GM21619 (cell line): ENCODE data around the gene AGT.
"Not testable (repeated sequence)": the region's sequence is repeated elsewhere in the genome, so short reads cannot be mapped to it uniquely, and the experiment has no call there.

ENCODE experiments used
- ATAC-seq: cut with Tn5 transposase; IDR thresholded peaks from one replicate; pipeline ENCODE4 v1.9.1; 2021; ENCODE audit not compliant: unreplicated experiment

AGT gene

DNA sequence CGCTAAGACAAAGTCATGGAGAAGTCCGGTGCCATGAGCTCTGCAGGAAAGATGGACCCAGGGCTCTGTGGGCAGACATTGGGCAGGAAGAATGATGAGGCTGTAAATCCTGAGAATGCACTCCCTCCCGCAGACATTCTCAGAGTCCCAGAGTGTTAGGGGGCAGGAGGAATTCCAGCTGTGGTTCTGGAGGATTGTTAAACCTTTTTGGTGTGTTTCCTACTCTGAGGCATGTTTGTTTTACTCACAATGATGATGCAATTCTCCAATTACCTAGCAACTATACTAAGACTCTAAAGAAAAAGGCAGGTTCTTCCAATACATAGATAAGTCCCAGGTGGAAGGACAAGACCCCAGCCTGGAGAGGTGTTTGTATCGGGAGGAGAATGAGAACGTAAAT is 30.5 kb upstream of the AGT start:
- ATAC-seq, result no peak

- no peak for ATAC-seq
Observed at GRCh38 chr1:230743899-230744298, 30.0 kb upstream of the AGT start.

- no peak for ATAC-seq
Observed at GRCh38 chr1:230739564-230740290, 25.8 kb upstream of the AGT start.

DNA sequence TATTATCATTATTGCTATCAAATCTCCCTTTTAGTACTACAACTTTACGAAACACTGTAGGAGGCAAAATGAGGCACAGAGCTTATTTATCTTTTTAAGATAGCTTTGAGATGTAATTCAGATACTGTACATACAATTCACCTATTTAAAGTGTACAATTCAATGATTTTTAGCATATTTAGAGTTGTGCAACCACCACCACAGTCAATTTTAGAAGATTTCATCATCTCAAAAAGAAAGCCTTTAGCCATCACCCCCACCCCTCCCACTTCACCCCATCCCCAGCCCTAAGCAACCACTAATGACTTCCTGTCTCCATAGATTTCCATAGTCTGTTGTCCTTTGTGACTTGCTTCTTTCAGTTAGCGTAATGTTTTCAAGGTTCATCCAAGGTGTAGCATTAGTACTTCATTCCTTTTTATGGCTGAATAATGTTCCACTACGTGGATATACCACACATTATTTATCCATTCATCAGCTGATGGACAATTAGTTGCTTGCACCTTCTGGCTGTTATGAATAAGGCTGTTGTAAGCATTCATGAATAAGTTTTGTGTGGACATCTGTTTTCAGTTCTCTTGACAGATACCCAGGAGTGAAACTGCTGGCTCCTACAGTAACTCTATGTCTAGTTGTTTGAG is 23.8 kb upstream of the AGT start:
- no peak for ATAC-seq

DNA sequence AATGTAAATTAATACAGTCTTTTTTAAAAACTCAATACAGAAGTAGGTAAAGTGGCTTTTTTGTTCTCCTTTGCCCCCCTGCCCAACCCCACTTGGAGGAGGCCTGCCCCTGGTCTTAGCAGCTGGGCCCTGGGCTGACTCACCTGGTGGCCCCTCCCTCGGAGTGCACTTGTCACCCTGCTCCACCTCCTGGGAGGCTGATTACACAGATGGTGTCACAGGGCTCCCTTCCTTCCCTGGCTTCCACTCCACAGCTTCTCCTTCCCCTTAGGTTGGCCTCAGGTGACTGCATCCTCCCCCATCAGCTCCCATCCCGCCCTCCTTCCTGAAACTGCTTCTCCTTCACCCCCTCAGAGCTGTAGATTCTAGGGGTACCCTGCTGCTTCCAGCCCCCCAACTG is 21.5 kb upstream of the AGT start:
- no peak for ATAC-seq

DNA sequence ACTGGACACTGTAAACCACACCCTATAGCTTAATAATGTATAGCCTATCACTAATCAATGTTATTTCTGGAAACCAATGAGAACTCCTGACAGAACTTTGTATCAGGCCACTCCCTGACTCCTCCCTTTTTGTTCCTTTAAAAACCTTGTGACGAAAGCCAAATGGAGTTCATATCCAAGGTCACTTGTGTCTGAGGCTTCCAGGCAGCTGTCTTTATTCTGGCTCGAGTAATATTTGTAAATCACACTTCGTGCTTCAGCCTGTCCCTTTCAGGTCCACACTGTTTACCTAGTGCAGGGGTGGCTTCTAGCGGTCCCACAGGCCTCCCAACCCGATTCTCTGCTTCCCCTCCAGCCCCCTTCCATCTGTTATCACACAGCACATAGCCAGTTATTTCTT is 17.1 kb upstream of the AGT start:
- ATAC-seq, result no peak

- no peak for ATAC-seq
Observed at GRCh38 chr1:230728710-230729392, 14.9 kb upstream of the AGT start.

DNA sequence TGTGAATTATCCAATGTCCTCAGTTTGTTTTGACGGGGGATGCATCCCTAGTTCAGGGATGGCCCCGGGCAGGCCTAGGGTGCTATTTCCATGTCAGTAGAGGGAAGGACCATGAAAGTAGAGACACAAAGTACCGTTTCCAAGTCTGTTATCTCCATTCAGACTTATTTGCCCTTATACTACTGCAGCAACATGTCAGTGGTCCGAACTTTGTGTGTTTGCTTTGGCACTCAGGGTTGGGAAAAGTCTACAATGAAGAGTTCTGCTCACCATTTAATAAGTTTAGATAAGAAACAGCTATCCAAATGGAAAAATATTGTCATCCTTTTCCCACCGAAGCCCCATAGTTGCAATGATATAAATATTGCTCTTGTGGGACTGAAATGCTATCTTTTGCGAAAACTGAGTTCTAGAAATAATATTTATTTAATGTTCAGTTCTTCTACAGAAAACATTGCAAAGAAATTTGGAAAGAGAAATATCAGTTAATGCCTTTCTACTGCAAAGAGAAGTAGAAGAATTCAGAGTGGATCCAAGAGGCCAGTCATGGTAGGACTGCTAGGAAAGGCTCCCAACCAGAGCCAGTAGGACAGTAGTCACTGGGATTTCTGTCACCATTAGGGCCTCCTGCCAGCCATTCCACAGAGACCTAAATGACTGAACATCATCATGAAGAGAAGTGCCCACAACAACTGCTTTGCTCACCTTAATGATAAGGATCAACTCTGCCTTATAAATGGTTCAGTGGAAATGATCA is 11.5 kb upstream of the AGT start:
- ATAC-seq, result no peak

- not testable (repeated sequence) for ATAC-seq
Observed at GRCh38 chr1:230721849-230722522, 8.1 kb upstream of the AGT start.

DNA sequence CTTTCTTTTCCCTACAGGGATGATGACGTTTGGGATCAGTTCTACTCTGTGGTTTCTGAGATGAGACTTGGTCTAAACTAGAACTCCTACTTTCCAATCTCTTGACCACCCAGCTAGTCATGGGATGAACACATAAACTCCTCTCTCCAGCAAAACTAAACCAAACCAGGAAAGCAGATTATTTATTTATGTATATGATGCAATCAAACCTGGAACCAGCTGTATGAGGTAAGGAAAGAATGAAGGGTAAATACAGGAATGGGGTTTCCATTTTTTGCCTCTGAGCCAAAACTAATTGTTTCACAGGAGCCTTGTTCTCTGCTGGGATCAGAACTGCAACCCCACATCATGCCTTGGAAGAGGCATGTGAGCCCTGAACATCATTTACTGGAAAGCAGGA is 3.3 kb upstream of the AGT start:
- no peak for ATAC-seq

DNA sequence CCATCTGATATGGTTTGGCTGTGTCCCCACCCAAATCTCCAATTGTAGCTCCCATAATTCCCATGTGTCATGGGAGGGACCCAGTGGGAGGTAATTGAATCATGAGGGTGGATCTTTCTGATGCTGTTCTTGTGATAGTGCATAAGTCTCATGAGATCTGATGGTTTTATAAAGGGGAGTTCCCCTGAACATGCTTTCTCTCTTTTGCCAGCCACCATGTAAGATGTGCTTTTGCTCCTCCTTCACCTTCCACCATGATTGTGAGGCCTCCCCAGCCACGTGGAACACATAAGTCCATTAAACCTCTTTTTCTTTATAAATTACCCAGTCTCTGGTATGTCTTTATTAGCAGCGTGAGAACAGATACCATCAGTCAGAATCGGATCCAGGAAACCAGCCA is 2.5 kb upstream of the AGT start:
- not testable (repeated sequence) for ATAC-seq

DNA sequence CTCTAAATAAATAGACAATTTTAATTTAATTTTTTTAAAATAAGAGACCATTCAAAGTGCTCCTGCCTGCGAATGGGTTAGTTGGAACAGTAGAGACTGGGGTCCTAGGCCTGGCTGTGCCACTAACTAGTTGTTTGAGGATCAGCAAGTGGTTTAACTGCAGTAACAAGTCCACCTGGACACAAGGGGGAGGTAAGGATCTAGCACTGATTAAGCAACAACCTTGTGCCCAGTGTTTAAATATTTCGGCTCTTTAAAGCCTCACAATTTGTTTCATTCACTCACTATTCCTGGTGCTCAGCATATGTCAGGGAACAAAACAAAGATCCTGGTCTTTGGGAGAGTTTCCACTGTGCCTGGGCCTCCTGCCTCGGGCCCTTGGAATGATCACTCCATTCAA is 1.6 kb upstream of the AGT start:
- ATAC-seq, result no peak

DNA sequence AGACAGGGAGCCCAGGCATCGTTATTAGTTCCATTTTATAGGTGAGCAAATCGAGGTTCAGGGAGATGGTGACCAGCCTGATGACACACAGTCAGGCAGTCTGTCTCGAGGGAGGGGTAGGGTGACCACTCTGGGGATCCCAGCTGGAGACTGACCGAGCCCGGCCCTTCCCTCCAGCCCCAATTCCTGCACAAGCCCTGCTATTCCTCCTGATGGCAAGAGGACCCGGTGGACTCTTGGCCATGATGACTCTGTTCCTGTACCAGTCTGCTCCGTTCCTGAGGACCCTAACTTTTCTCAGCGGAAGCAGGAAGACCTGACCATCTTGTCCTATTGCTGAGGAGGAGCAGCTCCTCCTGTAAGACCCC is 391 bp downstream of the AGT start:
- no peak for ATAC-seq

GRCh38 chr1:230713138-230713537 is 784 bp downstream of the AGT start:
- ATAC-seq, result no peak

DNA sequence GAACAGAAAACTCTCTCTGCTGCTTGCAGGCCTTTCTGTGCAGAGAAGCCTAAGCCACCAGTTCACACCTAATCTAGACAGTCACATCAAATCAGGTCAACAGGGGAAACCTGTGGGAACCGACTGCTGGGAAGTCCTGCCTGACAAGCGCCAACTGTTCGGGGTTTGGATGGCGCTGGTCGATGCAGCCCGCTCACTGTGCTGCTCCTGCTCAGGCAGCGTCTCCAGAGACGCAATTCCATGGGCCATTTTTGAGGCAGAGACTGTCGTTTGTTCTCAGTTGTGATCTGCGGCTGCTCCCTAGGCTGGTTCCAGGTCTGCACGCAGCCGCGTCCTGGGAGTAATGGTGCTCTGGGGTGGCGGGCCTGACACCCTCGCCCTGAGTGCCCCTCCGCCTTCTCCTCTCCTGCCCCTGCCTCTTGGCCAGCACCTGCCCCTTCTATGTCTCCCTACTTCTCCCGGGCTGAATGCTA is 1.4 kb downstream of the AGT start:
- no peak for ATAC-seq

DNA sequence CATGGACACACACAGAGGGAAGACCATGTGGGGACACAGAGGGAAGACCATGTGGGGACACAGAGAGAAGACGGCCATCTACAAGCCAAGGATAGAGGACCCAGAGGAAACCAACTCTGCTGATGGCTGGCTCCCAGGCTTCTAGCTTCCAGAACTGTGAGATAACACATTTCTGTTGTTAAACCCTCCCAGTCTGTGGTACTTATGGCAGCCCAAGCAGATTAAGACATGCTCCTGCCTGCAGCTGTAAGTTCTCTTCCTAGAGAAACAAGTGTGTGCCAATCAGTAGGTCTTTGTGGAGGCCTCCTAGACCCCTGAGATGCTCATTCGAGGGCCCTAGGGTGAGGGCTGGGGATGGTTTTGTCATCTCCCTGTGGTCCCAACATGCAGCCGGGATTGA is 2.7 kb downstream of the AGT start:
- no peak for ATAC-seq

DNA sequence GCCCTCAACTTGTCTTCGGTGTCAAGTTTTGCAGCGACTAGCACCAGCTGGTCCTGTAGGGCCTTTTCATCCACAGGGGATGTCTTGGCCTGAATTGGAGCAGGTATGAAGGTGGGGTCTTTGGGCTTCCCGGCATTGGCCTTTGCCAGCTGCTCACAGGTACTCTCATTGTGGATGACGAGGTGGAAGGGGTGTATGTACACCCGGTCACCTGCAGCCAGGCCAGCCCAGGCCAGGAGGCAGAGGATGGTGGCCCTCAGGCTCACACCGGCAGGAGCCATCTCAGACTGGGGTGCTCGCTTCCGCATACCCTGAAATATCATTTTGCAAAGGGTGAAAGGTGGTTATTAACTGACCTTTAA is 3.4 kb downstream of the AGT start:
- ATAC-seq, result no peak

DNA sequence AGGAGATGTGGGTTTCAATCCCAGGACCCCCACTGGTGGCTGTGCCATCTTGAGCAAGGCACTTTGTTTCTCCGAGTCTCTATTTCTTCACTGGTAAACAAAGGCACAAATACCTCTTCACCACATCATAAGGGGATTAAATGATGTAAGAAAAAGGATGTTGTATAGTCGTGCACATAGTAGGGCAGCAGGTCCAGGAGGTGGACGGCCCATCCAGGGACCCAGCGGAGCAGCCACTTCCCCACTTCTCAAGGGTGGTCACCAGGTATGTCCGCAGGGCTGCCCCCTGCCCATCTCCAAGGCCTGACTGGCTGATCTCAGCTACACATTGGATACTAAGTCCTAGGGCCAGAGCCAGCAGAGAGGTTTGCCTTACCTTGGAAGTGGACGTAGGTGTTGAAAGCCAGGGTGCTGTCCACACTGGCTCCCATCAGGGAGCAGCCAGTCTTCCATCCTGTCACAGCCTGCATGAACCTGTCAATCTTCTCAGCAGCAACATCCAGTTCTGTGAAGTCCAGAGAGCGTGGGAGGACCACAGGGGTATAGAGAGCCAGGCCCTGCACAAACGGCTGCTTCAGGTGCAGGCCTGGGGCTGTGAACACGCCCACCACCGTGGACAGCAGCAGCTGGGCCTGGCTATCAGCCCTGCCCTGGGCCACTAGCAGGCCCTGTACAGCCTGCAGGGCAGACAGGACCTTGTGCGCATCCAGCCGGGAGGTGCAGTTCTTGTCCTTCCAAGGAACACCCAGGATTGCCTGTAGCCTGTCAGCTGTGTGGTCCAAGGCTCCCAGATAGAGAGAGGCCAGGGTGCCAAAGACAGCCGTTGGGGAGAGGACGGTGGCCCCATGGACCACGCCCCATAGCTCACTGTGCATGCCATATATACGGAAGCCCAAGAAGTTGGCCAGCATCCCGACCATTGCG is 4.0 kb downstream of the AGT start:
- no peak for ATAC-seq

DNA sequence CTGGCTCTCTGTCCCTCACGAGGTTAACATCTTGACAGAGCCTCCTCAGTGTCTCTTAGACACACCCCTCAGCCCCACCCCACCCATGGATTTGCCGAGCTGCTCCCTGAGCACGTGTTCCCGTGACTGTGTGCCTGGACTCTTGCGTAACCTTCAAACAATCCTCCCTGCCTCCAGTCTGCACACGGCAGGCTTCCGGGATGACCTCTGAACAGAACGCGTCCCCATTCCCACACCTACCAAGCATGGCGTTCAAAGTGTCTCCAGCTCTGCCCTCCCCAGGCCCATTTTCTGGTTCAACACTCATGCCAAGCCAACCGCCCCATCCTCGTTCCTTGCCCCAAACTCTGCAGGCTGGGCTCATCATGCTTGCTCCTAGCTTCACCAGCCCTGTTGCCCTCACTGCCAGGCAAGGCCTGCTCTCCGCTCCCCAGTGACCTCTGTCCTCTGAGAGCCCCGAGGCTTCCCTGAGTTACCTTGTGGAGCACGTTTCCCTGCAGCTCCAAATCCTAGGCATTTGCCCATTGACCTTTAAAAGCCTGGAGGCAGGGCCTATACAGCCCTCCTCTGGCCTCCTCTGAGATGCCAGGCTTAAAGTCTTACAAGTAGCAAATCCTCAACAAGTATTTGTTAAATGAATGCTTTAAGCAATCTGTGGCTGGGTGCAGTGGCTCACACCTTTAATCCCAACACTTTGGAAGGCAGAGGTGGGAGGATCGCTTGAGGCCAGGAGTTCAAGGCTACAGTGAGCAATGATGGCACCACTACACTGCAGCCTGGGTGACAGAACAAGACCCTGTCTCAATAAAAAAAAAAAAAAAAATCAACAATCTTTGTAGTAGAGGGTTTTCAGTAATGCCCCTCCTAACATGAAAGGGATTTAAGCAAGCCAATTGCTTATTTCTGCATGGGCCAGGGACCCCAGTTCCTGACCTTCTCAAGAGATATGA is 5.0 kb downstream of the AGT start:
- no peak for ATAC-seq
